Measurements from ENCODE around the gene SVOP. TPM values are rescaled to one million over a fixed set of nuclear protein-coding genes. Genes with fewer than 3 reads are reported as not detected.

The SVOP gene
- total RNA-seq, 2 experiments from 2014 or later, result not detected

GRCh38 chr12:109010259-109010658 is 10.6 kb downstream of the SVOP start:
- Histone ChIP-seq H3K4me1 (ENCODE audit: insufficient read depth, low read length, poor library complexity, severe bottlenecking) (peaks cover 14% of the 10 kb centered on the region), H3K36me3 (ENCODE audit: insufficient read depth, low read length) (no peaks in the 10 kb centered on the region), H3K9me2 (ENCODE audit: insufficient read depth, low read length) (no peaks in the 10 kb centered on the region), H2AFZ (ENCODE audit: low read length) (no peak overlapping the region), H4K20me1 (ENCODE audit: insufficient read depth, low read length) (no peaks in the 10 kb centered on the region), H3K4me3 (ENCODE audit: low read depth, low read length, poor library complexity, severe bottlenecking) (no peak overlapping the region), H3K27ac (ENCODE audit: low read depth, low read length, poor library complexity, severe bottlenecking) (no peak overlapping the region), H3K9me3 (ENCODE audit: low read length) (no peaks in the 10 kb centered on the region), H3K79me2 (ENCODE audit: insufficient read depth, low read depth, low read length) (no peaks in the 10 kb centered on the region), H3K4me2 (ENCODE audit: low read length) (no peak overlapping the region)
- no peak for DNase-seq (ENCODE audit: low spot score)
- ChIA-PET CTCF (ENCODE audit: unreplicated experiment) (no interaction called here), POLR2A (interaction anchor here (0.9 kb wide), 1 partner anchor 12 kb away, joined by 3 read pairs; no protein-coding TSS in a partner anchor)
- intact Hi-C loops (cut with micrococcal nuclease; ENCODE audit: unreplicated experiment), result no loop called here
- TF ChIP-seq CTCF (conservative IDR thresholded peaks at IDR 0.05; ENCODE audit: low read length) (no peak), EZH2phosphoT487 (IDR thresholded peaks at IDR 0.05; ENCODE audit: borderline replicate concordance, low read depth, low read length) (no peak)
- BruUV-seq (replicated peaks), result no TSS peak

GRCh38 chr12:109009766-109010165 is 11.1 kb downstream of the SVOP start:
- Histone ChIP-seq H3K36me3 (ENCODE audit: insufficient read depth, low read length) (no peaks in the 10 kb centered on the region), H3K4me1 (ENCODE audit: insufficient read depth, low read length, poor library complexity, severe bottlenecking) (peaks cover 14% of the 10 kb centered on the region), H3K4me3 (ENCODE audit: low read depth, low read length, poor library complexity, severe bottlenecking) (no peak overlapping the region), H3K9me3 (ENCODE audit: low read length) (no peaks in the 10 kb centered on the region), H3K27ac (ENCODE audit: low read depth, low read length, poor library complexity, severe bottlenecking) (no peak overlapping the region), H3K4me2 (ENCODE audit: low read length) (no peak overlapping the region), H3K9me2 (ENCODE audit: insufficient read depth, low read length) (no peaks in the 10 kb centered on the region), H2AFZ (ENCODE audit: low read length) (no peak overlapping the region), H4K20me1 (ENCODE audit: insufficient read depth, low read length) (no peaks in the 10 kb centered on the region), H3K79me2 (ENCODE audit: insufficient read depth, low read depth, low read length) (no peaks in the 10 kb centered on the region)
- no TSS peak for BruUV-seq (replicated peaks)
- ChIA-PET POLR2A (interaction anchor here (0.7 to 0.9 kb wide), 3 partner anchors 12 to 83 kb away, joined by 3 to 7 read pairs (median 4); no protein-coding TSS in a partner anchor), CTCF (ENCODE audit: unreplicated experiment) (no interaction called here)
- TF ChIP-seq EZH2phosphoT487 (IDR thresholded peaks at IDR 0.05; ENCODE audit: borderline replicate concordance, low read depth, low read length) (no peak), CTCF (conservative IDR thresholded peaks at IDR 0.05; ENCODE audit: low read length) (peak; percentile 32; the same call in 1 of the 2 replicates)
- intact Hi-C loops (cut with micrococcal nuclease; ENCODE audit: unreplicated experiment), result no loop called here
- peak; percentile 10 for DNase-seq (ENCODE audit: low spot score)

GRCh38 chr12:109004017-109004416 is 16.9 kb downstream of the SVOP start:
- ChIA-PET POLR2A (interaction anchor here (0.6 to 1.0 kb wide), 4 partner anchors 135 to 1324 kb away, joined by 3 to 4 read pairs (median 3); no protein-coding TSS in a partner anchor), CTCF (ENCODE audit: unreplicated experiment) (no interaction called here)
- BruUV-seq (replicated peaks), result no TSS peak
- no peaks in the 10 kb centered on the region for H4K20me1 ChIP-seq (ENCODE audit: insufficient read depth, low read length)
- no peak overlapping the region for H3K27ac ChIP-seq (ENCODE audit: low read depth, low read length, poor library complexity, severe bottlenecking)
- no peak for DNase-seq (ENCODE audit: low spot score)
- H3K36me3 ChIP-seq (ENCODE audit: insufficient read depth, low read length), result no peaks in the 10 kb centered on the region
- TF ChIP-seq EZH2phosphoT487 (IDR thresholded peaks at IDR 0.05; ENCODE audit: borderline replicate concordance, low read depth, low read length), result no peak
- no peak overlapping the region for H2AFZ ChIP-seq (ENCODE audit: low read length)
- no peaks in the 10 kb centered on the region for H3K4me1 ChIP-seq (ENCODE audit: insufficient read depth, low read length, poor library complexity, severe bottlenecking)
- intact Hi-C loops (cut with micrococcal nuclease; ENCODE audit: unreplicated experiment), result no loop called here
- H3K9me3 ChIP-seq (ENCODE audit: low read length), result no peaks in the 10 kb centered on the region
- no peak overlapping the region for H3K4me3 ChIP-seq (ENCODE audit: low read depth, low read length, poor library complexity, severe bottlenecking)
- H3K9me2 ChIP-seq (ENCODE audit: insufficient read depth, low read length), result no peaks in the 10 kb centered on the region
- H3K79me2 ChIP-seq (ENCODE audit: insufficient read depth, low read depth, low read length), result no peaks in the 10 kb centered on the region
- H3K4me2 ChIP-seq (ENCODE audit: low read length), result no peak overlapping the region

Measured in OCI-LY7 (cell line).